Heart left ventricle (tissue), 16 donors: ENCODE measurements around the gene PTGS1. TPM values are rescaled to one million over a fixed set of nuclear protein-coding genes. Genes with fewer than 3 reads are reported as not detected.

Experiments used
- ATAC-seq, 4 donors: fragments of 200-7000 bp; cut with Tn5 transposase; one replicate each; pipeline ENCODE4 v1.9.1; 2020 to 2022; ENCODE audit warnings: moderate library complexity in 4 of 4, mild to moderate bottlenecking in 3 of 4, moderate number of reproducible peaks in 1 of 4
- DNase-seq, 5 donors: peaks; one replicate each; pipeline ENCODE4 v3.0.0-alpha.2; 2020
- H3K27ac ChIP-seq, 12 donors: fragments of 200-600 bp; sonication (generic) in 4 of 12; one replicate each; pipeline versions ENCODE4 v1.5.0 to v1.8.0; 2016 to 2022; ENCODE audit warnings: mild to moderate bottlenecking in 2 of 12
- H3K27me3 ChIP-seq, 9 donors: fragments of 200-600 bp; sonication (generic) in 2 of 9; one replicate each; pipeline versions ENCODE4 v1.5.1 to v1.8.0; 2016 to 2022; ENCODE audit warnings: mild to moderate bottlenecking in 3 of 9
- H3K36me3 ChIP-seq, 9 donors: fragments of 200-600 bp; sonication (generic) in 2 of 9; one replicate each; pipeline versions ENCODE4 v1.5.0 to v1.8.0; 2018 to 2022; ENCODE audit warnings: mild to moderate bottlenecking in 2 of 9
- H3K4me1 ChIP-seq, 12 donors: fragments of 200-600 bp; sonication (generic) in 4 of 12; one replicate each; pipeline versions ENCODE4 v1.5.0 to v1.8.0; 2016 to 2022; ENCODE audit warnings: mild to moderate bottlenecking in 3 of 12
- H3K4me3 ChIP-seq, 12 donors: fragments of 200-600 bp; sonication (generic) in 4 of 12; one replicate each; pipeline versions ENCODE4 v1.5.0 to v1.8.0; 2017 to 2022; ENCODE audit warnings: mild to moderate bottlenecking in 9 of 12, moderate library complexity in 4 of 12
- H3K9me3 ChIP-seq, 12 donors: fragments of 200-600 bp; sonication (generic) in 4 of 12; one replicate each; pipeline versions ENCODE4 v1.5.0 to v1.8.0; 2016 to 2022; ENCODE audit warnings: mild to moderate bottlenecking in 1 of 12
- CTCF ChIP-seq, 12 donors: fragments of 200-600 bp; sonication (generic) in 4 of 12; IDR thresholded peaks; one replicate each; pipeline versions ENCODE4 v1.5.0 to v1.8.0; 2018 to 2022; ENCODE audit warnings: antibody characterized with exemption in 12 of 12, mild to moderate bottlenecking in 5 of 12
- POLR2A ChIP-seq, 2 donors: fragments of 450-650 bp; IDR thresholded peaks; one replicate each; pipeline ENCODE4 v1.6.1; 2017; ENCODE audit warnings: antibody characterized with exemption in 2 of 2, mild to moderate bottlenecking in 2 of 2, moderate library complexity in 2 of 2
- WGBS, 4 donors: extraction: QIAGEN DNeasy Blood & Tissue Kit in 2 of 4; methylation state at CpG; one replicate each; pipeline versions ENCODE4 v1.1.5 to v1.1.7; 2013 to 2018; 5-methylcytosine and 5-hydroxymethylcytosine counted together
- intact Hi-C, 10 donors: fragments of 100-400 bp; cut with DNase I; formaldehyde crosslinking; loops; one replicate each; pipeline versions ENCODE4 v1.11.1 to v1.14.2; 2022
- polyA plus RNA-seq, 2 donors: library from polyadenylated mRNA; stranded (reverse); fragments of 200-250 nt; gene quantifications; one replicate each; pipeline ENCODE4 v1.2.3, GENCODE V29; 2013
- total RNA-seq, 9 donors: library from RNA; depleted of rRNA in 2 of 9; stranded (reverse); fragments of >200 nt in 2 of 9; fragmentation: NEBNext Ultra II Directional in 3 of 9; extraction: Animal tissue kit (Norgen Biotek cat#: 25700) in 3 of 9; gene quantifications; one replicate each; pipeline versions ENCODE4 v1.1.0 to v1.2.4, GENCODE V29; 2016 to 2023
- donor health status: ischemic (EF 13 %, LVEDD 7.1; RV severe dilation, severe dysfunction).
- donor health status: healthy with polysubstance abuse.
- donor health status: DM: no; HTN: yes; CAD: no.
- donor health status: DM: no; HTN: no; CAD: no.
- donor health status: ischemic (EF 25% LVEDD 6.9; RV normal size, moderate dysfunction).
- donor health status: ischemic (EF 25% LVEDD 5.7; RV mildly dilated, moderate dysfunction).
- donor health status: healthy.
- donor health status: DM: yes; HTN: yes; CAD: no.
- donor health status: ischemic (EF 35%, LVEDD 5.7; RV mildly dilated, moderate dysfunction).
- donor health status: nonischemic (EF 11% LVEDD 7.7; RV severe dilation, severe dysfunction).
- donor health status: DM: yes; HTN: yes; CAD: no.
- donor health status: PGD.
- donor health status: ischemic (EF 29% LVEDD 5.4; RV normal size, mild dysfunction).
- donor health status: nonischemic (EF 23%, LVEDD 6.1; RV moderate dilation, normal function).

PTGS1 gene
- total and polyA plus RNA-seq, 11 donors = 0.91 to 24.7 (median 6.3) TPM

GRCh38 chr9:122442568-122442967, 71.7 kb downstream of the PTGS1 start:
- H3K27ac ChIP-seq = no peak overlapping the region
- H3K9me3 ChIP-seq = peaks cover 0 to 11% (median 3%) of the 10 kb centered on the region in 12 donors
- no peak overlapping the region for H3K4me3 ChIP-seq
- peaks cover 0 to 3% (median 0%) of the 10 kb centered on the region in 9 donors for H3K27me3 ChIP-seq
- ATAC-seq = no peak
- intact Hi-C loops = loop anchor here in 3 of 10 donors (5.0 to 10.0 kb wide), 3 partner anchors 48 to 78 kb away; no protein-coding TSS in a partner anchor
- no peaks in the 10 kb centered on the region for H3K36me3 ChIP-seq
- DNase-seq = no peak
- H3K4me1 ChIP-seq = no peaks in the 10 kb centered on the region
- 67 to 74% (median 68%) methylated on average over 1 of the region's 1 CpG for WGBS, 4 donors
- TF ChIP-seq CTCF (IDR thresholded peaks at IDR 0.05) (no peak), POLR2A (IDR thresholded peaks at IDR 0.05) (no peak)

GRCh38 chr9:122444041-122444733, 73.4 kb downstream of the PTGS1 start:
- intact Hi-C loops = loop anchor here in 3 of 10 donors (5.0 to 10.0 kb wide), 3 partner anchors 49 to 79 kb away; no protein-coding TSS in a partner anchor
- DNase-seq (peak in 3 of 5 donors; percentile 32 to 58 (median 54)), ATAC-seq (peak in 2 of 4 donors; percentile 49 to 77)
- Histone ChIP-seq H3K36me3 (no peaks in the 10 kb centered on the region), H3K27me3 (peaks cover 0 to 3% (median 0%) of the 10 kb centered on the region in 9 donors), H3K4me3 (no peak overlapping the region), H3K4me1 (no peaks in the 10 kb centered on the region), H3K27ac (no peak overlapping the region), H3K9me3 (peaks cover 0 to 14% (median 4%) of the 10 kb centered on the region in 12 donors)
- WGBS, 4 donors = 51 to 56% (median 52%) methylated on average over 5 of the region's 5 CpGs
- TF ChIP-seq POLR2A (IDR thresholded peaks at IDR 0.05) (no peak), CTCF (IDR thresholded peaks at IDR 0.05) (no peak)

Other genes with a start within 250 kb of the PTGS1 start
- gene NDUFA8, start 211.2 kb upstream of the PTGS1 start, total RNA-seq = 100 to 1,000 TPM; 183 to 316 (median 260) TPM
- gene NDUFA8, start 211.2 kb upstream of the PTGS1 start, polyA plus RNA-seq = 100 to 1,000 TPM; 301 to 919 TPM
- not detected for gene MORN5, start 211.1 kb upstream of the PTGS1 start, total RNA-seq
- gene MORN5, start 211.1 kb upstream of the PTGS1 start, polyA plus RNA-seq = not detected
- gene LHX6, start 142.1 kb upstream of the PTGS1 start, total RNA-seq = 10 to 100 TPM in 2 of 9 donors, 1 to 10 TPM in 7; 2.9 to 11.2 (median 6.5) TPM
- gene LHX6, start 142.1 kb upstream of the PTGS1 start, polyA plus RNA-seq = 1 to 10 TPM; 4.5 to 8.4 TPM
- 10 to 100 TPM; 24.7 to 49.0 (median 38.4) TPM for gene RBM18, start 106.2 kb upstream of the PTGS1 start, total RNA-seq
- gene RBM18, start 106.2 kb upstream of the PTGS1 start, polyA plus RNA-seq = 10 to 100 TPM in 1 of 2 donors, 1 to 10 TPM in 1; 7.9 to 18.8 TPM
- gene MRRF, start 106.1 kb upstream of the PTGS1 start, total RNA-seq = 10 to 100 TPM; 29.2 to 44.5 (median 36.0) TPM
- 10 to 100 TPM; 27.0 to 48.1 TPM for gene MRRF, start 106.1 kb upstream of the PTGS1 start, polyA plus RNA-seq
- gene OR1J1, start 106.9 kb downstream of the PTGS1 start, total RNA-seq = not detected
- gene OR1J1, start 106.9 kb downstream of the PTGS1 start, polyA plus RNA-seq = not detected
- gene OR1J2, start 139.8 kb downstream of the PTGS1 start, total RNA-seq = not detected
- not detected for gene OR1J2, start 139.8 kb downstream of the PTGS1 start, polyA plus RNA-seq
- not detected for gene OR1J4, start 148.1 kb downstream of the PTGS1 start, total RNA-seq
- gene OR1J4, start 148.1 kb downstream of the PTGS1 start, polyA plus RNA-seq = not detected
- not detected for gene OR1N1, start 156.3 kb downstream of the PTGS1 start, total RNA-seq
- not detected for gene OR1N1, start 156.3 kb downstream of the PTGS1 start, polyA plus RNA-seq
- not detected for gene OR1N2, start 182.1 kb downstream of the PTGS1 start, total RNA-seq
- not detected for gene OR1N2, start 182.1 kb downstream of the PTGS1 start, polyA plus RNA-seq
- gene OR1L8, start 212.4 kb downstream of the PTGS1 start, total RNA-seq = under 1 TPM in 1 of 9 donors, not detected in 8; 0.25 TPM
- gene OR1L8, start 212.4 kb downstream of the PTGS1 start, polyA plus RNA-seq = not detected
- gene OR1Q1, start 243.7 kb downstream of the PTGS1 start, total RNA-seq = not detected
- gene OR1Q1, start 243.7 kb downstream of the PTGS1 start, polyA plus RNA-seq = not detected